Neural cell (in vitro differentiated cells): Measurements from ENCODE around the gene CRIM1. TPM values are rescaled to one million over a fixed set of nuclear protein-coding genes. Genes with fewer than 3 reads are reported as not detected.

Source experiments
- H2AFZ ChIP-seq: fragments of 200-600, 300-800 bp; sonication (generic), shearing (Covaris generic); 2 replicates; pipeline ENCODE4 v1.6.0; 2014; ENCODE audit warnings: low read depth, mild to moderate bottlenecking, antibody characterized with exemption, low read length, moderate library complexity
- H3F3A ChIP-seq: fragments of 200-600 bp; shearing (Covaris generic); 2 replicates; pipeline ENCODE4 v1.6.1; 2016; ENCODE audit warnings: mild to moderate bottlenecking, moderate library complexity, mixed read lengths, antibody characterized with exemption, low read length; ENCODE audit not compliant: insufficient read depth, poor library complexity, severe bottlenecking
- H3K27ac ChIP-seq: fragments of 200-600, 300-800 bp; sonication (generic), shearing (Covaris generic); 2 replicates; pipeline ENCODE4 v1.5.1; 2014; ENCODE audit warnings: mild to moderate bottlenecking, low read length, moderate library complexity
- H3K27me3 ChIP-seq: fragments of 300-800, 200-600 bp; sonication (generic), shearing (Covaris generic); 2 replicates; pipeline ENCODE4 v1.6.0; 2014; ENCODE audit warnings: mild to moderate bottlenecking, low read depth, low read length, moderate library complexity; ENCODE audit not compliant: insufficient read depth
- H3K36me3 ChIP-seq: fragments of 300-800, 200-600 bp; sonication (generic), shearing (Covaris generic); 2 replicates; pipeline ENCODE4 v1.5.1; 2014; ENCODE audit warnings: mild to moderate bottlenecking, antibody characterized with exemption, low read length, moderate library complexity; ENCODE audit not compliant: insufficient read depth
- H3K4me2 ChIP-seq: fragments of 300-800, 200-600 bp; sonication (generic), shearing (Covaris generic); 2 replicates; pipeline ENCODE4 v1.6.0; 2014; ENCODE audit warnings: mild to moderate bottlenecking, low read length
- H3K4me3 ChIP-seq: fragments of 300-800, 200-600 bp; sonication (generic), shearing (Covaris generic); 2 replicates; pipeline ENCODE4 v1.5.1; 2014; ENCODE audit warnings: mild to moderate bottlenecking, low read length, moderate library complexity
- H3K79me2 ChIP-seq: fragments of 200-600 bp; shearing (Covaris generic); replicated peaks from 2 replicates; pipeline ENCODE4 v1.6.0; 2014; ENCODE audit warnings: mild to moderate bottlenecking, low read length, moderate library complexity; ENCODE audit not compliant: insufficient read depth
- H3K9ac ChIP-seq: fragments of 300-800, 200-600 bp; sonication (generic), shearing (Covaris generic); 2 replicates; pipeline ENCODE4 v1.6.1; 2016; ENCODE audit warnings: mild to moderate bottlenecking, low read length, mixed read lengths
- H3K9me2 ChIP-seq: fragments of 200-600 bp; shearing (Covaris generic); 2 replicates; pipeline ENCODE4 v1.6.1; 2016; ENCODE audit warnings: mild to moderate bottlenecking, low read length, mixed read lengths; ENCODE audit not compliant: insufficient read depth
- H3K9me3 ChIP-seq: fragments of 200-600, 300-800 bp; sonication (generic), shearing (Covaris generic); 2 replicates; pipeline ENCODE4 v1.6.1; 2016; ENCODE audit warnings: mild to moderate bottlenecking, mixed run types, low read length, moderate library complexity, mixed read lengths
- H4K20me1 ChIP-seq: fragments of 200-600 bp; shearing (Covaris generic); 2 replicates; pipeline ENCODE4 v1.6.1; 2016; ENCODE audit warnings: mild to moderate bottlenecking, mixed run types; ENCODE audit not compliant: insufficient read depth
- EP300 ChIP-seq: fragments of 450-650 bp; conservative IDR thresholded peaks from 2 replicates; pipeline ENCODE4 v1.6.1; 2014; ENCODE audit warnings: antibody characterized with exemption, mild to moderate bottlenecking, moderate library complexity; ENCODE audit not compliant: poor library complexity, severe bottlenecking
- EZH2 ChIP-seq: fragments of 200-600, 300-800 bp; shearing (Covaris generic), sonication (generic); IDR thresholded peaks from 2 replicates; pipeline ENCODE4 v1.6.1; 2014; ENCODE audit warnings: antibody characterized with exemption, low read length, borderline replicate concordance, mild to moderate bottlenecking; ENCODE audit not compliant: insufficient read depth, poor library complexity, severe bottlenecking
- MXI1 ChIP-seq: fragments of 450-650 bp; conservative IDR thresholded peaks from 2 replicates; pipeline ENCODE4 v1.6.1; 2014; ENCODE audit warnings: antibody characterized with exemption, mild to moderate bottlenecking; ENCODE audit not compliant: poor library complexity, severe bottlenecking
- POLR2AphosphoS5 ChIP-seq: IDR thresholded peaks from 2 replicates; pipeline ENCODE4 v1.6.1; 2012
- RAD21 ChIP-seq: fragments of 450-650 bp; conservative IDR thresholded peaks from 2 replicates; pipeline ENCODE4 v1.6.1; 2014; ENCODE audit warnings: antibody characterized with exemption, mild to moderate bottlenecking, moderate library complexity
- SMC3 ChIP-seq: fragments of 450-650 bp; conservative IDR thresholded peaks from 2 replicates; pipeline ENCODE4 v1.6.1; 2014; ENCODE audit warnings: antibody characterized with exemption, mild to moderate bottlenecking, moderate library complexity; ENCODE audit not compliant: poor library complexity
- TAF1 ChIP-seq: IDR thresholded peaks from 2 replicates; pipeline ENCODE4 v1.6.1; 2012; ENCODE audit warnings: low read depth
- polyA plus RNA-seq: library from polyadenylated mRNA; depleted of rRNA; stranded (reverse); fragments of >200 nt; gene quantifications from 2 replicates; pipeline ENCODE4 v1.2.3, GENCODE V29; 2014
- TF ChIP-seq, protein P1 (sequence below): IDR thresholded peaks from 2 replicates; pipeline ENCODE4 v1.6.1; 2012; ENCODE audit warnings: borderline replicate concordance
- TF ChIP-seq, protein P2 (sequence below): fragments of 450-650 bp; IDR thresholded peaks from 2 replicates; pipeline ENCODE4 v1.5.1; 2014; ENCODE audit warnings: antibody characterized with exemption, mild to moderate bottlenecking, moderate library complexity; ENCODE audit not compliant: poor library complexity, severe bottlenecking

CRIM1 gene
- polyA plus RNA-seq, 1 donor from 2014 or later: 6.7 TPM

DNA sequence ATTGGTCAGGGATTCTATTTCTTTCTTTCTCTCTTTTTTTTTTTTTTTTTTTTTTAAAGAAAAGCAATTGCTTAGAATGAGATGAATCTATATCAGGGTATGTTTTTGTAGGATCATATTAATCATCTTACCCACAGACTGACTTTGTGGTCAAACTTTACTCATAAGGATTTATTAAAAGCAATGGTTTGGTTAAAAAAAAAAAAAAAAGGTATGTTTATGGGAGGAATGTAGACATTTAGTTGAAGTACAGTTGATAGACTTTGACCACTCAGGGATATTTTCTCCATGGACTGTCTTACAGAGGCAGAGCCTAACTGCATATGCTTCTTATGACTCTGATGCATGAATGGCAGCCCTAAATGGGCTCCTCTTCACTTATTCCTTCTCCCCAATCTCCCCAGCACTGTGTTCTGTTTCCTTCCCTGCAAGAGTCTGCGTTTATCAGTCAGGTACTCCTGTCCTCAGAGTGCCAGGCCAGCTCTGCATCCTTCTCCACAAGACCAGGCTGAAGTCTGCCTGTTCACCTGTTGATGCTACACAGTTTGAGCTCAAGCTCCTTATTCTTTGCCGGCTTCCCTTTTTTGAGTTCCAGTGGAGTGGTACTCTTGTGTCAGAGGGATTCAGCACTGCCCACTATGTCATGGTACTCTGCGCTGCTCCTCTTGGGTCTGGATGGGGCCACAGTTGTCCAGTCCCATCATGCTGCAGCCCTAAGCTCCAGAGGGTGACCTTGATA lies 24.3 kb downstream of the CRIM1 start:
- Histone ChIP-seq H3K4me2 (no peak overlapping the region), H3K36me3 (no peaks in the 10 kb centered on the region)
- TF ChIP-seq MXI1 (no peak), EZH2 (no peak), TAF1 (no peak), RAD21 (no peak), SMC3 (no peak), POLR2AphosphoS5 (no peak)
- TF ChIP-seq, protein P1, sequence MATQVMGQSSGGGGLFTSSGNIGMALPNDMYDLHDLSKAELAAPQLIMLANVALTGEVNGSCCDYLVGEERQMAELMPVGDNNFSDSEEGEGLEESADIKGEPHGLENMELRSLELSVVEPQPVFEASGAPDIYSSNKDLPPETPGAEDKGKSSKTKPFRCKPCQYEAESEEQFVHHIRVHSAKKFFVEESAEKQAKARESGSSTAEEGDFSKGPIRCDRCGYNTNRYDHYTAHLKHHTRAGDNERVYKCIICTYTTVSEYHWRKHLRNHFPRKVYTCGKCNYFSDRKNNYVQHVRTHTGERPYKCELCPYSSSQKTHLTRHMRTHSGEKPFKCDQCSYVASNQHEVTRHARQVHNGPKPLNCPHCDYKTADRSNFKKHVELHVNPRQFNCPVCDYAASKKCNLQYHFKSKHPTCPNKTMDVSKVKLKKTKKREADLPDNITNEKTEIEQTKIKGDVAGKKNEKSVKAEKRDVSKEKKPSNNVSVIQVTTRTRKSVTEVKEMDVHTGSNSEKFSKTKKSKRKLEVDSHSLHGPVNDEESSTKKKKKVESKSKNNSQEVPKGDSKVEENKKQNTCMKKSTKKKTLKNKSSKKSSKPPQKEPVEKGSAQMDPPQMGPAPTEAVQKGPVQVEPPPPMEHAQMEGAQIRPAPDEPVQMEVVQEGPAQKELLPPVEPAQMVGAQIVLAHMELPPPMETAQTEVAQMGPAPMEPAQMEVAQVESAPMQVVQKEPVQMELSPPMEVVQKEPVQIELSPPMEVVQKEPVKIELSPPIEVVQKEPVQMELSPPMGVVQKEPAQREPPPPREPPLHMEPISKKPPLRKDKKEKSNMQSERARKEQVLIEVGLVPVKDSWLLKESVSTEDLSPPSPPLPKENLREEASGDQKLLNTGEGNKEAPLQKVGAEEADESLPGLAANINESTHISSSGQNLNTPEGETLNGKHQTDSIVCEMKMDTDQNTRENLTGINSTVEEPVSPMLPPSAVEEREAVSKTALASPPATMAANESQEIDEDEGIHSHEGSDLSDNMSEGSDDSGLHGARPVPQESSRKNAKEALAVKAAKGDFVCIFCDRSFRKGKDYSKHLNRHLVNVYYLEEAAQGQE: no peak
- TF ChIP-seq, protein P2, sequence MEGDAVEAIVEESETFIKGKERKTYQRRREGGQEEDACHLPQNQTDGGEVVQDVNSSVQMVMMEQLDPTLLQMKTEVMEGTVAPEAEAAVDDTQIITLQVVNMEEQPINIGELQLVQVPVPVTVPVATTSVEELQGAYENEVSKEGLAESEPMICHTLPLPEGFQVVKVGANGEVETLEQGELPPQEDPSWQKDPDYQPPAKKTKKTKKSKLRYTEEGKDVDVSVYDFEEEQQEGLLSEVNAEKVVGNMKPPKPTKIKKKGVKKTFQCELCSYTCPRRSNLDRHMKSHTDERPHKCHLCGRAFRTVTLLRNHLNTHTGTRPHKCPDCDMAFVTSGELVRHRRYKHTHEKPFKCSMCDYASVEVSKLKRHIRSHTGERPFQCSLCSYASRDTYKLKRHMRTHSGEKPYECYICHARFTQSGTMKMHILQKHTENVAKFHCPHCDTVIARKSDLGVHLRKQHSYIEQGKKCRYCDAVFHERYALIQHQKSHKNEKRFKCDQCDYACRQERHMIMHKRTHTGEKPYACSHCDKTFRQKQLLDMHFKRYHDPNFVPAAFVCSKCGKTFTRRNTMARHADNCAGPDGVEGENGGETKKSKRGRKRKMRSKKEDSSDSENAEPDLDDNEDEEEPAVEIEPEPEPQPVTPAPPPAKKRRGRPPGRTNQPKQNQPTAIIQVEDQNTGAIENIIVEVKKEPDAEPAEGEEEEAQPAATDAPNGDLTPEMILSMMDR: no peak

DNA sequence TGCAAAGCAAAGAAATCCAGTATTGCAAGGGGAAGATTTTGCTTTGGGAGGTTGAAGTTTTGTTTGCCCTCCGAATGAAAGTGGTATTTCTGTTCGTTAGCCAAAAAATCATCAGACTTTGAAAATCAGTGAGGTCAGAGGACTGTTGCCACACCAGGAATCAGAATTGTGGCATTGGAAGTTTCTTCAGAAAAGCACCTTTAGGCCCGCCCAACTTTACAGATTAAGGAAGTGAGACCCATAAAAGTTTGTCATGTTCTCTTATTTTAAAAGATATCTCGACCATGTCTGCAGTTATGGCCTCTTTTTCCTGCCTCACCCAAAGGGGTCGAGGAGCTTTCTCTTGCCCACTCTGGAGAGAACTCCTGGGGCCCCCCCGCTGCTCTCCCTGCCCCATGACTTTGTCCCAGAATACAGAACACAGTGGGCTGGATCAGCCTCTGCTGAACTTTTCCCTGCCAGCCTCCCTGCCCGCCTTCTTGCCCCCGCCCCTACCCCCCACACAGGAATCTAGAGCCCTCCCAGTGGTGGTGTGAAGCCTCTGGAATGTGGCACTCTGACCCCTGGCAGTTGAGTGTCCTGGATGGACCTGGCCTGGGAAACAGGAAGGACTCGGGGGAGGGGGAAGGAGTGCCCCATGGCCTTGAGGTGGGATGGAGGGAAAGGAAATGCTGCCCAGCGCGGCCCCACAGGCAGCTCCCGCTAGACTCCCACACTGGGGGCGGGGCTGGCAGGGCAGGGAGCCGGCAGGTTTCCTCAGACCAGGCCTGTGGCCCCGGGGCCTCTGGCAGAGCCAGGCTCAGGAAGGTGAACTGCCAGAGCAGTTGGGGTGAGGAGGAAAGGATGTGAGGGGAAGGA lies 25.3 kb downstream of the CRIM1 start:
- Histone ChIP-seq H3K79me2 (no peaks in the 10 kb centered on the region), H3K27ac (no peak overlapping the region), H3K9ac (no peak overlapping the region), H2AFZ (no peak overlapping the region), H3K9me3 (no peaks in the 10 kb centered on the region), H3K27me3 (no peaks in the 10 kb centered on the region), H3K4me3 (no peak overlapping the region), H3F3A (no peaks in the 10 kb centered on the region), H3K36me3 (no peaks in the 10 kb centered on the region), H4K20me1 (no peaks in the 10 kb centered on the region), H3K9me2 (no peaks in the 10 kb centered on the region), H3K4me2 (no peak overlapping the region)
- TF ChIP-seq EP300 (no peak), RAD21 (no peak), SMC3 (no peak), MXI1 (no peak)
- TF ChIP-seq, protein P2: no peak

More for the DNA sequence above, 24.3 kb downstream of the CRIM1 start:
- Histone ChIP-seq H3K9me3 (no peaks in the 10 kb centered on the region), H3K4me3 (no peak overlapping the region), H2AFZ (no peak overlapping the region), H3K9ac (no peak overlapping the region), H3F3A (no peaks in the 10 kb centered on the region), H4K20me1 (no peaks in the 10 kb centered on the region), H3K79me2 (no peaks in the 10 kb centered on the region), H3K27ac (no peak overlapping the region), H3K27me3 (no peaks in the 10 kb centered on the region), H3K9me2 (no peaks in the 10 kb centered on the region)
